GM13977 (cell line): ENCODE data around the gene IFI35.

Source experiments
- DNase-seq: peaks from one replicate; pipeline ENCODE4 v3.0.0; 2012; ENCODE audit warnings: low spot score
- in situ Hi-C: fragments of 300-500 bp; cut with MboI; formaldehyde crosslinking; loops from one replicate; pipeline ENCODE4 v1.12.0; 2022; ENCODE audit warnings: low sequenced_read_pairs, low pct_unique_long_range_greater_than_20kb, mixed read lengths, inconsistent platforms; ENCODE audit not compliant: unreplicated experiment
- TF ChIP-seq, protein P1 (sequence below): IDR thresholded peaks from 2 replicates; pipeline ENCODE4 v1.5.1; 2012; ENCODE audit warnings: mild to moderate bottlenecking, control low read depth; ENCODE audit not compliant: insufficient read depth; ENCODE audit errors: extremely low read depth, missing control alignments

The IFI35 gene

DNA sequence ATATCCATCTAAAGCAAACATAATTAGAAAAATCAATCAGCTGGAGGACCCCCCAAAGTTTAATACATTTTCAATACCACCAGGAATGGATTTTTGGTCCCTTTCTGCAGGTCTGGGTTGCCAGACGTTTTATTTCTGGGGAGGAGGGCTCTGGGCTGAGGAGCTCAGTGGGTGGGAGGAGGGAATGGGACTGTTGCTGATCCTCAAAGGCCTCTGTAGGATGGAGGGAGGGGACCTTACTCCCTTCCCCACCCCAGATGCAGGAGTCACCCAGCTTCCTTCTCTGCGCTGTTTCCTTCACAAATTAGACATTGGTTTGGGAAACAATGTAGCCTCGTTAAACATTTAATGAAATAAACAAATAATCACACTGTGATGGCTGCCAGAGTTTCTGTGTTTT is 25.1 kb downstream of the IFI35 start:
- in situ Hi-C loops: no loop called here
- TF ChIP-seq, protein P1, sequence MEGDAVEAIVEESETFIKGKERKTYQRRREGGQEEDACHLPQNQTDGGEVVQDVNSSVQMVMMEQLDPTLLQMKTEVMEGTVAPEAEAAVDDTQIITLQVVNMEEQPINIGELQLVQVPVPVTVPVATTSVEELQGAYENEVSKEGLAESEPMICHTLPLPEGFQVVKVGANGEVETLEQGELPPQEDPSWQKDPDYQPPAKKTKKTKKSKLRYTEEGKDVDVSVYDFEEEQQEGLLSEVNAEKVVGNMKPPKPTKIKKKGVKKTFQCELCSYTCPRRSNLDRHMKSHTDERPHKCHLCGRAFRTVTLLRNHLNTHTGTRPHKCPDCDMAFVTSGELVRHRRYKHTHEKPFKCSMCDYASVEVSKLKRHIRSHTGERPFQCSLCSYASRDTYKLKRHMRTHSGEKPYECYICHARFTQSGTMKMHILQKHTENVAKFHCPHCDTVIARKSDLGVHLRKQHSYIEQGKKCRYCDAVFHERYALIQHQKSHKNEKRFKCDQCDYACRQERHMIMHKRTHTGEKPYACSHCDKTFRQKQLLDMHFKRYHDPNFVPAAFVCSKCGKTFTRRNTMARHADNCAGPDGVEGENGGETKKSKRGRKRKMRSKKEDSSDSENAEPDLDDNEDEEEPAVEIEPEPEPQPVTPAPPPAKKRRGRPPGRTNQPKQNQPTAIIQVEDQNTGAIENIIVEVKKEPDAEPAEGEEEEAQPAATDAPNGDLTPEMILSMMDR: no peak
- no peak for DNase-seq

DNA sequence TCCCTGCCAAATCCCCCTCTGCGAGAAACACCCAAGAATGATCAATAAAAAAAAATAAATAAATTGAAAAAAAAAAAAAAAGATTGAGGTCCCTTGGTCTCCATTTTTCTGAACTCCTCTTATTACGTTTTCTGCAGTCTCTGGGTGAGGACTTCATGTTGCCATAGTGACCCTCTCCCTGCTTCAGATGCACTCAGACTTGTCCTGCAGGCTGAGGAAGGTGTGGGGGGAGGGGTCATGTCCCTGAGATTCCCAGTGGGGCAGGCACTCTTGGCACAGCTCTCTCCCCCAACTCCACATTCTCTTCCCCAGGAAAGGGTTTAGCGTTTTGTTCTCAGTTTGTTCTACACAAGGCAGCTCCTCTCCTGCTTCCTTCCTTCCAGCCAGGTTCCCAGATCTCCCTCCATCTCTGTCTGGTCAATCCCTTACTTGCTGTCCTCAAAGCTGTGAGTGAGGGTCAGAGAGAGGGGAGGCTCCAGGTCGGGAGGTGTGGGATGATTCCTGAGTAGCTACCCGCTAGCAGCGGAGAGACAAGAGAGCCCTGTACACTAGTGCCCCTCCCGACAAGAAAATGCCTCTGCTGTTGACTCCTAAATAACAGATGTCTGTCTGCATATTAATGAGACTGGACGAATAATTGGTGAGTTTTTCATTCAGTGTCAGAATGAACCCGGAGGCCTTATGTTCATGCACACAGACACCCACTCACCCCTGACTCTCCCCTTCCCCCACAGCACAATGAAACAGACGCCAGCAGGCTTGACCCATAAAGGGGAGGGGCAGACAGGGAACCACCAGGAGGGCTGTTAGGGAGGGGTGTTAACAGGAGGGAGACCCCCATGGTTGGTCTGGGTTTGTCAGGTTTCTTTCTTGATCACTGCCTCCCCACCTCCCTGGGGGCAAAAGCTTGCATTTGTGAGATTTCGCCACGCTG is 27.6 kb downstream of the IFI35 start:
- in situ Hi-C loops: no loop called here
- TF ChIP-seq, protein P1: no peak
- DNase-seq: no peak

DNA sequence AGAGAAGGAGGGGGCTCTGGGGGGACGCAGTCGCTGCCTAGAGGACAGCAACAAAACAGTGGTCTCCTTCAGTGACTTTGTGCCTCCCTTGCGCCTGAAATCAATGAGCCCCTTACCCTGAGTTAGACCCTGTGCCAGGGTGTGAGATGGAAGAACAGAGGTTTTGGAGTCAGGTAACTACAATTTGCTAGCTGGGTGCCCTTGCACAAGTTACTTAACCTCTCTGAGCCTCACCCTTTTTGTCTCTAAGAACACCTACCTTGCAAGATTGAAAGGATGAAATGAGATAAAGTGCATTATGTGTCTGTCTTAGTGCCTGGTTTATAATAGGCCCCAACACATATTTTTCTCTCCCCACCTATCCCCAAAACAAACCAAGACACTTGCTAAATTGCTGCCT is 28.3 kb downstream of the IFI35 start:
- DNase-seq: no peak
- in situ Hi-C loops: no loop called here
- TF ChIP-seq, protein P1: no peak

DNA sequence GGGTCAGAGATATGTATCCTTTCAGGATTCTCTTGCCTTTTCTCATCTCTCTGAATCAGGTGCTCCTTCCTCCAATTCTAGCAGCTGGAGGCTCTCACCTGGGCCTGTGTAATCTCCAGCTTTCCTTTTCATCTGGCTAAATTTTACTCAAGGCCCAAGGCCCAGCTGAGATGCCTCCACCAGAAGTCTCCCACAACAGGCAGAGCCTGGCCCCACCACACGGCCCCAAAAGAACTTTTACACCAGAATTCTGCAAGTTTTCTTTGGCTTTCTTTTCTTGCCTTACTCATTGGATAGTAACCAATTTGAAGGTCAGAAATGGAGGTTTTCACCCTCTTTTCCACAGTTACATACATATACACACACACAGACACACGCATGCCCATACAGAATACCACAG is 33.1 kb downstream of the IFI35 start:
- DNase-seq: no peak
- TF ChIP-seq, protein P1: no peak
- in situ Hi-C loops: no loop called here

DNA sequence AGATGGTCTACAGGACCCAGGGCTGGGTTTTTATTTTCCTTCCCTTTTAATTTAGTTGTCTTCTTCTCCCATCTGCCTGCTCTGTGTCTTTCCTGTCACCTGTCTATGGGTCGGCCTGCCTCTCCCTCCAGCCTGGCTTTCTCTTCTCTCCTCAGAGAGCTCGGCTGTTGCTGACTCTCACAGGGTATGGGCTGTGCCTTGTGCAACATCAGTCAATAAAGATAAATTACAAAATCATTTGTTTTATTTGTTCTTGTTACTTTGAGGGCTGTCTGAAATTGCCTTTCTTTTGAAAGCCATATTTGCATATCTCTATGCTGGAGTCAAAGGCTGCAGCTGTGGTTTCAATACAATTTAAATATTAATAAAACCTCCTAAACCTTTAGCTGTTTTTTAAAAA is 34.1 kb downstream of the IFI35 start:
- in situ Hi-C loops: no loop called here
- TF ChIP-seq, protein P1: no peak
- DNase-seq: no peak

DNA sequence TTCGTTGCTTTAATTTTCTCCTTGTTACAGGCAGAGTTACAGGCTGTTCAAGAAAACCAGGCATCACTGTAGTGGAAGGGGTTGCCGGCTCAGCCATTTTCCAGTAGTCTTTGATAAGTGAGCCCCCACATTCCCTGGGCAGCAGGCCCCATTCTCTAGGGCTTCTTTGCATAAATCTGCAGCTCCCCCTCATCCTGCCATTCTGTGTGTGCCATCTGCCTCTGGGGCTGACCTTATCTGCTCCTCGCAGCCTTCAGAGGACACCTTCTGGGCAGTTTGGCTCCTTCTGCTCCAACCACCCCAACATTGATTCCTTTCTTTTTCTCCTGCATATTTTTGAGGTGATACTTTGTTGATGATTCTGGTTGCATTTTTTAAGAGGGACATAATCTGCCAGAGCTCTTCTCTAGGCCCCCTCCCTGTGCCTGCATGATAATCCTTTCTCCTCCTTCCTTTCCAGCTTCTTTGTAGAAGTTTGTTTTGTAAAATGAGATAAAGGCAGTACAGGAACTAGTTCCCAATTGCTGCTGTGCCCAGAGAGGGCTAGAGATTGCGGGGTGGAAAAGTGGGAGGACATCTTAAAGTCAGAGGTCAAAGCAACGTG is 35.5 kb downstream of the IFI35 start:
- in situ Hi-C loops: no loop called here
- TF ChIP-seq, protein P1: no peak
- no peak for DNase-seq
